ENCODE data around the gene LIFR. TPM values are rescaled to one million over a fixed set of nuclear protein-coding genes. Genes with fewer than 3 reads are reported as not detected.

Gene LIFR
- total RNA-seq, 1 experiment from 2014 or later = 10.6 TPM

DNA sequence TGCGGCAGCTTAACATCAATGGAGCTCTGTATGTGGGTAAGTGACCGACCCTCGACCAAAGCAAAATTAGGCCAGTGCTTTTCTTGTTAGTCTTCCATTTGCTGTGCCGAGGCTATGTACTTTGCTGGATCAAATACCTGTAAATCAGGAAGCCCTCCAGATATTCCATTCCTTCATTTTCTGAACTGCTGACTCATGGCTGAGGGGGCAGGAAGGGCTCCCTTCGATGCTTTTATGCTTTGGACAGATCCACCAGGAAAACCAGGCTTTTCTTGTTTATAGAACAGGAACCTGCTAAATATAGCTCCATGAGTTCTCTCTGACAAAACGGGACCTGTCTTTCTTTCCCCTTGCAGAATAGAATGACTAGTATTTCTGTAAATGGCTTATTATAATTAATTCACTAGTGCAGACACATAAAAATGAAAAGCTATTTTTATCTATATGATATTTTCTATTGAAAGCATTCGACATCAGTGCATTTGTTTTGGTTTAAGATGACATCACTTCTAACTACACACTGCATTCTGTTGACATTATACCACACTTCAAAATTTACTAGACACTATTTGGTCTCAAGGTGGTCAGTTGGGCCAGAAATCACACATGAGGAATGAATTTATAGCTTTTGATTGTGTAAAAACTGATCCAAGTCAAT, 93.3 kb downstream of the LIFR start:
- Histone ChIP-seq H3K4me1 (ENCODE audit: control insufficient read depth in 1 of 2, insufficient read depth in 2 of 2, low read length in 2 of 2) (peaks cover 27 to 60% of the 10 kb centered on the region in 2 experiments), H4K20me1 (ENCODE audit: insufficient read depth) (no peaks in the 10 kb centered on the region), H3K36me3 (ENCODE audit: control insufficient read depth in 1 of 2, insufficient read depth in 2 of 2, low read length in 2 of 2) (no peaks in the 10 kb centered on the region), H3K9ac (ENCODE audit: low read length) (0 out of 2 replicates have a peak overlapping the region, but pooled peaks have one; percentile 4), H3K4me3 (replicated peaks in 1 of 2; ENCODE audit: low read depth in 1 of 2, low read length in 2 of 2) (peak overlapping the region in 1 of 2 experiments; percentile 42; a peak in 2 of 4 replicates), H3K27ac (ENCODE audit: low read depth, low read length) (no peak overlapping the region), H3K9me3 (ENCODE audit: control insufficient read depth in 1 of 2, insufficient read depth in 1 of 2, low read depth in 1 of 2, low read length in 2 of 2) (no peaks in the 10 kb centered on the region), H3K4me2 (ENCODE audit: low read length) (peak overlapping the region; percentile 63), H3K79me2 (ENCODE audit: insufficient read depth, low read length) (no peaks in the 10 kb centered on the region), H2AFZ (ENCODE audit: low read depth, low read length, poor library complexity, severe bottlenecking) (peak overlapping the region; percentile 88), H3K9me2 (ENCODE audit: insufficient read depth) (no peaks in the 10 kb centered on the region), H3K27me3 (ENCODE audit: insufficient read depth, low read length) (no peaks in the 10 kb centered on the region)
- CTCF ChIA-PET = interaction anchor here (3.6 kb wide), 1 partner anchor 22 kb away, joined by 24 read pairs; no protein-coding TSS in a partner anchor
- ATAC-seq (no peak), DNase-seq (ENCODE audit: low read depth, low spot score) (no peak)
- POLR2A ChIA-PET = no interaction called here
- RAD21 ChIA-PET (ENCODE audit: low non-redundant PET in 1 of 2, low total read pairs in 2 of 2, uncharacterized antibody in 2 of 2, unreplicated experiment in 2 of 2) = interaction anchor here in 1 of 2 experiments (0.8 kb wide), 1 partner anchor 22 kb away, joined by 4 read pairs; no protein-coding TSS in a partner anchor
- peak; percentile 48 for TF ChIP-seq SP1 (IDR thresholded peaks at IDR 0.05; ENCODE audit: low read depth)
- peak; percentile 34; the same call in 1 of the 2 replicates for TF ChIP-seq JUND (IDR thresholded peaks at IDR 0.05)
- no peak for TF ChIP-seq FOSL1 (IDR thresholded peaks at IDR 0.05; ENCODE audit: low read depth)
- intact Hi-C loops (cut with micrococcal nuclease) = no loop called here
- BruUV-seq (replicated peaks) = no TSS peak

DNA sequence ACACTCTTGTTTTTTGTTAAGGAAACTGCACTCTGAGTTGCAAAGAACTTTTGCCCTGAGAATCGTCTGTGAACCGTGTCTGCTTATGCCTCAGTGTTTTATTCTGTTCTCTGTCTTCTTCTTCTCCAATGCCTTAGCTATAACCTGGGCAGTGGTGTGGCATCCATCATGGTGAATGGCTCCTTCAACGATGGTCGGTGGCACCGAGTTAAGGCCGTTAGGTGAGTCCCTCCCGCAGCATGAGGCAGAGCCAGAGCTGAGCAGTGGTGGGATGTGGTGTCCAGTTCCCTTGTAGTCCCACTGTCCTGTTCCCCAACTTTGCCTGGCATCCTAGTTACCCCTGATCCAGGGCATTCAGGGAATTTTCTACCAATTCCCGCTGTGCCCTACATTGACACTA, 98.3 kb downstream of the LIFR start:
- no peak overlapping the region for H3K4me2 ChIP-seq (ENCODE audit: low read length)
- DNase-seq (ENCODE audit: low read depth, low spot score) (no peak), ATAC-seq (no peak)
- H3K36me3 ChIP-seq (ENCODE audit: control insufficient read depth in 1 of 2, insufficient read depth in 2 of 2, low read length in 2 of 2) = no peaks in the 10 kb centered on the region
- no peaks in the 10 kb centered on the region for H3K9me3 ChIP-seq (ENCODE audit: control insufficient read depth in 1 of 2, insufficient read depth in 1 of 2, low read depth in 1 of 2, low read length in 2 of 2)
- ChIA-PET POLR2A (no interaction called here), RAD21 (ENCODE audit: low non-redundant PET in 1 of 2, low total read pairs in 2 of 2, uncharacterized antibody in 2 of 2, unreplicated experiment in 2 of 2) (no interaction called here), CTCF (no interaction called here)
- H3K4me1 ChIP-seq (ENCODE audit: control insufficient read depth in 1 of 2, insufficient read depth in 2 of 2, low read length in 2 of 2) = peaks cover 7 to 11% of the 10 kb centered on the region in 2 experiments; a peak in 3 of 4 replicates
- no peak overlapping the region for H3K9ac ChIP-seq (ENCODE audit: low read length)
- H3K27ac ChIP-seq (ENCODE audit: low read depth, low read length) = no peak overlapping the region
- no peaks in the 10 kb centered on the region for H3K27me3 ChIP-seq (ENCODE audit: insufficient read depth, low read length)
- H3K4me3 ChIP-seq (replicated peaks in 1 of 2; ENCODE audit: low read depth in 1 of 2, low read length in 2 of 2) = no peak overlapping the region
- H3K79me2 ChIP-seq (ENCODE audit: insufficient read depth, low read length) = no peaks in the 10 kb centered on the region
- no peaks in the 10 kb centered on the region for H4K20me1 ChIP-seq (ENCODE audit: insufficient read depth)
- no TSS peak for BruUV-seq (replicated peaks)
- intact Hi-C loops (cut with micrococcal nuclease) = no loop called here
- TF ChIP-seq ZFX (IDR thresholded peaks at IDR 0.05) (no peak), EZH2 (IDR thresholded peaks at IDR 0.05) (no peak), SRF (IDR thresholded peaks at IDR 0.05; ENCODE audit: low read depth) (no peak), FOSL1 (IDR thresholded peaks at IDR 0.05; ENCODE audit: low read depth) (no peak), POLR2A (IDR thresholded peaks at IDR 0.05; ENCODE audit: borderline replicate concordance, extremely low read depth, insufficient read depth, insufficient read length) (no peak), SIN3A (IDR thresholded peaks at IDR 0.05; ENCODE audit: low read depth) (no peak), SP1 (IDR thresholded peaks at IDR 0.05; ENCODE audit: low read depth) (no peak), TCF7L2 (IDR thresholded peaks at IDR 0.05; ENCODE audit: borderline replicate concordance, extremely low read depth, insufficient read depth, insufficient read length) (no peak), JUND (IDR thresholded peaks at IDR 0.05) (no peak), ELF1 (IDR thresholded peaks at IDR 0.05; ENCODE audit: borderline replicate concordance, low read depth) (no peak), YY1 (IDR thresholded peaks at IDR 0.05; ENCODE audit: extremely low read depth, insufficient replicate concordance, low read depth, low read length) (no peak), EGR1 (IDR thresholded peaks at IDR 0.05; ENCODE audit: low read depth) (no peak), EZH2phosphoT487 (IDR thresholded peaks at IDR 0.05; ENCODE audit: borderline replicate concordance) (no peak), CBX3 (IDR thresholded peaks at IDR 0.05; ENCODE audit: low read depth) (no peak)
- TF ChIP-seq, protein P1, sequence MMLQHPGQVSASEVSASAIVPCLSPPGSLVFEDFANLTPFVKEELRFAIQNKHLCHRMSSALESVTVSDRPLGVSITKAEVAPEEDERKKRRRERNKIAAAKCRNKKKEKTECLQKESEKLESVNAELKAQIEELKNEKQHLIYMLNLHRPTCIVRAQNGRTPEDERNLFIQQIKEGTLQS (IDR thresholded peaks at IDR 0.05) = no peak
- TF ChIP-seq, protein P2, sequence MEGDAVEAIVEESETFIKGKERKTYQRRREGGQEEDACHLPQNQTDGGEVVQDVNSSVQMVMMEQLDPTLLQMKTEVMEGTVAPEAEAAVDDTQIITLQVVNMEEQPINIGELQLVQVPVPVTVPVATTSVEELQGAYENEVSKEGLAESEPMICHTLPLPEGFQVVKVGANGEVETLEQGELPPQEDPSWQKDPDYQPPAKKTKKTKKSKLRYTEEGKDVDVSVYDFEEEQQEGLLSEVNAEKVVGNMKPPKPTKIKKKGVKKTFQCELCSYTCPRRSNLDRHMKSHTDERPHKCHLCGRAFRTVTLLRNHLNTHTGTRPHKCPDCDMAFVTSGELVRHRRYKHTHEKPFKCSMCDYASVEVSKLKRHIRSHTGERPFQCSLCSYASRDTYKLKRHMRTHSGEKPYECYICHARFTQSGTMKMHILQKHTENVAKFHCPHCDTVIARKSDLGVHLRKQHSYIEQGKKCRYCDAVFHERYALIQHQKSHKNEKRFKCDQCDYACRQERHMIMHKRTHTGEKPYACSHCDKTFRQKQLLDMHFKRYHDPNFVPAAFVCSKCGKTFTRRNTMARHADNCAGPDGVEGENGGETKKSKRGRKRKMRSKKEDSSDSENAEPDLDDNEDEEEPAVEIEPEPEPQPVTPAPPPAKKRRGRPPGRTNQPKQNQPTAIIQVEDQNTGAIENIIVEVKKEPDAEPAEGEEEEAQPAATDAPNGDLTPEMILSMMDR (IDR thresholded peaks at IDR 0.05 in 2 of 3, conservative IDR thresholded peaks at IDR 0.05 in 1 of 3; ENCODE audit: borderline replicate concordance in 1 of 3, insufficient read depth in 1 of 3, low read depth in 2 of 3, low read length in 2 of 3) = no peak
- TF ChIP-seq, protein P3, sequence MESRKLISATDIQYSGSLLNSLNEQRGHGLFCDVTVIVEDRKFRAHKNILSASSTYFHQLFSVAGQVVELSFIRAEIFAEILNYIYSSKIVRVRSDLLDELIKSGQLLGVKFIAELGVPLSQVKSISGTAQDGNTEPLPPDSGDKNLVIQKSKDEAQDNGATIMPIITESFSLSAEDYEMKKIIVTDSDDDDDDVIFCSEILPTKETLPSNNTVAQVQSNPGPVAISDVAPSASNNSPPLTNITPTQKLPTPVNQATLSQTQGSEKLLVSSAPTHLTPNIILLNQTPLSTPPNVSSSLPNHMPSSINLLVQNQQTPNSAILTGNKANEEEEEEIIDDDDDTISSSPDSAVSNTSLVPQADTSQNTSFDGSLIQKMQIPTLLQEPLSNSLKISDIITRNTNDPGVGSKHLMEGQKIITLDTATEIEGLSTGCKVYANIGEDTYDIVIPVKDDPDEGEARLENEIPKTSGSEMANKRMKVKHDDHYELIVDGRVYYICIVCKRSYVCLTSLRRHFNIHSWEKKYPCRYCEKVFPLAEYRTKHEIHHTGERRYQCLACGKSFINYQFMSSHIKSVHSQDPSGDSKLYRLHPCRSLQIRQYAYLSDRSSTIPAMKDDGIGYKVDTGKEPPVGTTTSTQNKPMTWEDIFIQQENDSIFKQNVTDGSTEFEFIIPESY (IDR thresholded peaks at IDR 0.05; ENCODE audit: extremely low read depth, insufficient replicate concordance, low read length) = no peak
- no peaks in the 10 kb centered on the region for H3K9me2 ChIP-seq (ENCODE audit: insufficient read depth)
- H2AFZ ChIP-seq (ENCODE audit: low read depth, low read length, poor library complexity, severe bottlenecking) = no peak overlapping the region

Data from HCT116 (cell line).